A673 (cell line): Measurements from ENCODE around the gene DCC. TPM values are rescaled to one million over a fixed set of nuclear protein-coding genes. Genes with fewer than 3 reads are reported as not detected.

Source experiments
- BruUV-seq: library from RNA; stranded (reverse); fragments of 400-500 nt; replicated peaks from 2 replicates; lab custom pipeline; 2021; lab: Mats Ljungman, UMichigan
- CTCF ChIA-PET: fragments of 300-600 bp; sonication (Branson Sonifier 250); formaldehyde crosslinking; loops from one replicate; lab custom pipeline; 2022; ENCODE audit warnings: antibody characterized with exemption; lab: Charles Lee
- POLR2A ChIA-PET: fragments of 300-600 bp; sonication (Branson Sonifier 250); formaldehyde crosslinking; loops from one replicate; lab custom pipeline; 2022; ENCODE audit warnings: antibody characterized with exemption; ENCODE audit not compliant: low non-redundant PET; lab: Charles Lee
- DNase-seq: peaks from one replicate; pipeline ENCODE4 v3.0.0-alpha.2; 2015; ENCODE audit warnings: low spot score
- H3K27ac ChIP-seq: fragments of 200-600 bp; sonication (generic); 2 replicates; pipeline ENCODE4 v1.5.1; 2016; ENCODE audit warnings: mixed run types, low read depth, mild to moderate bottlenecking, mixed read lengths, antibody characterized with exemption, low read length; ENCODE audit not compliant: poor library complexity, severe bottlenecking
- H3K27me3 ChIP-seq: fragments of 200-600 bp; sonication (generic); replicated peaks from 2 replicates; pipeline ENCODE4 v1.6.1; 2017; ENCODE audit warnings: mixed run types, low read depth, mild to moderate bottlenecking, mixed read lengths, antibody characterized with exemption, low read length; ENCODE audit not compliant: insufficient read depth, poor library complexity
- H3K36me3 ChIP-seq: fragments of 200-600 bp; sonication (generic); 2 replicates; pipeline ENCODE4 v1.6.1; 2016; ENCODE audit warnings: mixed run types, mild to moderate bottlenecking, mixed read lengths, antibody characterized with exemption, low read length; ENCODE audit not compliant: insufficient read depth, poor library complexity, severe bottlenecking
- H3K4me1 ChIP-seq: fragments of 200-600 bp; sonication (generic); 2 replicates; pipeline ENCODE4 v1.6.1; 2017; ENCODE audit warnings: mixed run types, mild to moderate bottlenecking, mixed read lengths, antibody characterized with exemption, low read length; ENCODE audit not compliant: insufficient read depth, poor library complexity, severe bottlenecking
- H3K4me3 ChIP-seq: fragments of 200-600 bp; sonication (generic); 2 replicates; pipeline ENCODE4 v1.5.1; 2016; ENCODE audit warnings: low read depth, mixed run types, mild to moderate bottlenecking, mixed read lengths, low read length; ENCODE audit not compliant: poor library complexity, severe bottlenecking
- H3K9me3 ChIP-seq: fragments of 200-600 bp; sonication (generic); 2 replicates; pipeline ENCODE4 v1.6.1; 2016; ENCODE audit warnings: mixed run types, low read depth, mild to moderate bottlenecking, mixed read lengths, antibody characterized with exemption, low read length; ENCODE audit not compliant: poor library complexity, severe bottlenecking
- CTCF ChIP-seq: fragments of 300-800, 200-600 bp; sonication (generic); conservative IDR thresholded peaks from 2 replicates; pipeline ENCODE4 v1.5.1; 2017; ENCODE audit warnings: low read depth, mild to moderate bottlenecking, antibody characterized with exemption, low read length, moderate library complexity, mixed read lengths
- EZH2 ChIP-seq: fragments of 200-600 bp; sonication (generic); IDR thresholded peaks from 2 replicates; pipeline ENCODE4 v1.6.1; 2017; ENCODE audit warnings: borderline replicate concordance, low read depth, mild to moderate bottlenecking, mixed read lengths, antibody characterized with exemption, low read length; ENCODE audit not compliant: poor library complexity, severe bottlenecking
- intact Hi-C: fragments of 100-400 bp; cut with micrococcal nuclease; formaldehyde crosslinking; loops from one replicate; pipeline ENCODE4 v1.10.0; 2022; ENCODE audit not compliant: unreplicated experiment
- total RNA-seq: library from RNA; stranded (reverse); gene quantifications from 2 replicates; pipeline ENCODE4 v1.2.3, GENCODE V29; 2021

DCC gene
- total RNA-seq, 1 experiment from 2014 or later = 93.0 TPM

GRCh38 chr18:53496028-53496427, 1156.0 kb downstream of the DCC start:
- no peak for DNase-seq
- BruUV-seq = no TSS peak
- POLR2A ChIA-PET = no interaction called here
- CTCF ChIA-PET = no interaction called here
- intact Hi-C loops = no loop called here
- no peaks in the 10 kb centered on the region for H3K4me1 ChIP-seq
- no peaks in the 10 kb centered on the region for H3K9me3 ChIP-seq
- H3K27ac ChIP-seq = no peak overlapping the region
- H3K27me3 ChIP-seq = no peaks in the 10 kb centered on the region
- H3K36me3 ChIP-seq = no peaks in the 10 kb centered on the region
- H3K4me3 ChIP-seq = no peak overlapping the region
- no peak for TF ChIP-seq EZH2
- TF ChIP-seq CTCF = no peak

GRCh38 chr18:53503914-53504441, 1164.0 kb downstream of the DCC start:
- Histone ChIP-seq H3K4me3 (no peak overlapping the region), H3K27me3 (no peaks in the 10 kb centered on the region), H3K27ac (no peak overlapping the region), H3K9me3 (no peaks in the 10 kb centered on the region), H3K36me3 (peaks cover 4% of the 10 kb centered on the region), H3K4me1 (peaks cover 29% of the 10 kb centered on the region)
- ChIA-PET CTCF (no interaction called here), POLR2A (no interaction called here)
- TF ChIP-seq CTCF (no peak), EZH2 (no peak)
- no TSS peak for BruUV-seq
- DNase-seq = peak; percentile 25
- intact Hi-C loops = no loop called here

- Histone ChIP-seq H3K36me3 (peaks cover 4% of the 10 kb centered on the region), H3K27me3 (no peaks in the 10 kb centered on the region), H3K4me1 (peaks cover 12% of the 10 kb centered on the region), H3K4me3 (no peak overlapping the region), H3K9me3 (no peaks in the 10 kb centered on the region), H3K27ac (no peak overlapping the region)
- ChIA-PET CTCF (no interaction called here), POLR2A (no interaction called here)
- DNase-seq = no peak
- intact Hi-C loops = no loop called here
- no TSS peak for BruUV-seq
- no peak for TF ChIP-seq CTCF
- TF ChIP-seq EZH2 = no peak
Observed at GRCh38 chr18:53508529-53508928, 1168.5 kb downstream of the DCC start.
